HG03457 (cell line): ENCODE data around the gene MYOC.
"Not testable (repeated sequence)": the region's sequence is repeated elsewhere in the genome, so short reads cannot be mapped to it uniquely, and the experiment has no call there.

ENCODE experiments used
- ATAC-seq: cut with Tn5 transposase; IDR thresholded peaks from one replicate; pipeline ENCODE4 v1.9.1; 2021; ENCODE audit warnings: moderate number of reproducible peaks; ENCODE audit not compliant: unreplicated experiment

The MYOC gene

DNA sequence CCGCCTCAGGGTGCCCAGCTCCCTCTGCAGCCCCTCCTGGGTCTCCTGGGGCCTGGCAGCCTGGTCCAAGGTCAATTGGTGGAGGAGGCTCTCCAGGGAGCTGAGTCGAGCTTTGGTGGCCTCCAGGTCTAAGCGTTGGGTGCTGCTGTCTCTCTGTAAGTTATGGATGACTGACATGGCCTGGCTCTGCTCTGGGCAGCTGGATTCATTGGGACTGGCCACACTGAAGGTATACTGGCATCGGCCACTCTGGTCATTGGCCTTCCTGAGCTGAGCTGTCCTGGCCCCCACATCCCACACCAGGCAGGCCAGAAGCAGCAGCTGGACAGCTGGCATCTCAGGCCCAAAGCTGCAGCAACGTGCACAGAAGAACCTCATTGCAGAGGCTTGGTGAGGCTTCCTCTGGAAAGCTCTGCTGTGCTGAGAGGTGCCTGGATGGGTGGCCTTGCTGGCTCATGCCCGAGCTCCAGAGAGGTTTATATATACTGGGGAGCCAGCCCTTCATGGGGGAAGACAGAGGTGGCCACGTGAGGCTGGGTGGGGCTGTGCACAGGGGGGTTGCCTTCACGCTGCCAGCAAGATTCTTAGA, at the start of gene MYOC:
Gene MYOC, minus strand, starts transcription at position 455 of the 589 bp plus-strand sequence. Its CDS starts 77 bp downstream, at position 378.
- no peak for ATAC-seq

DNA sequence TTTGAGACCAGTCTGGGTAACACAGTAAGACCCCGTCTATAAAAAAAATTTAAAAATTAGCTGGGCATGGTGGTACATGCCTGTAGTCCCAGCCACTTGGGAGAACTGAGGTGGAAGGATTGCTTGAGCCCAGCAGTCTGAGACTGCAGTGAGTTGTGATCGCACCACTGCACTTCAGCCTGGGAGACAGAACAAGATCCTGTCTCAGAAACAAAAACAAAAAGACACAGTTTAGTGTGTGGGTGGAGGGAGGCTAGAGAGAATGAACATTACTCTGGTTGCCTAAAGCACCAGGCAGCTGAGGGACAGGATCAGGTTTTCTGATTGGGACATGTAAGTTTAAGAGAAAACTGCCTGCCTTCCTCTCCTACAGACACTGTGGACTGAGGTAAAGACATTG, 47.0 kb upstream of the MYOC start:
- ATAC-seq = no peak

DNA sequence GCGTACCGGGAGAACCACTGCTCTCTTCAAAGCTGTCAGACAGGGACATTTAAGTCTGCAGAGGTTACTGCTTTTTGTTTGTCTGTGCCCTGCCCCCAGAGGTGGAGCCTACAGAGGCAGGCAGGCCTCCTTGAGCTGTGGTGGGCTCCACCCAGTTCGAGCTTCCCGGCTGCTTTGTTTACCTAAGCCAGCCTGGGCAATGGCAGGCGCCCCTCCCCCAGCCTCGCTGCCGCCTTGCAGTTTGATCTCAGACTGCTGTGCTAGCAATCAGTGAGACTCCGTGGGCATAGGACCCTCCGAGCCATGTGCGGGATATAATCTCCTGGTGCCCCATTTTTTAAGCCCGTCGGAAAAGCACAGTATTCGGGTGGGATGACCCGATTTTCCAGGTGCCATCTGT, 43.3 kb upstream of the MYOC start:
- ATAC-seq = not testable (repeated sequence)

DNA sequence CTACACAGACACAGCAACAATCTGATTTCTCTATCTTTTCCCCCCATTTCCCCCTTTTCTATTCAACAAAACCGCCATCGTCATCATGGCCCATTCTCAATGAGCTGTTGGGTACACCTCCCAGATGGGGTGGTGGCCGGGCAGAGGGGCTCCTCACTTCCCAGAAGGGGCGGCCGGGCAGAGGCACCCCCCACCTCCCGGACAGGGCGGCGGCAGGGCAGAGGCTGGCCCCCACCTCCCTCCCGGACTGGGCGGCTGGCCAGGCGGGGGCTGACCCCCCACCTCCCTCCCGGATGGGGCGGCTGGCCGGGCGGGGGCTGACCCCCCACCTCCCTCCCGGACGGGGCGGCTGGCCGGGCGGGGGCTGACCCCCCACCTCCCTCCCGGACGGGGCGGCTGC, 41.1 kb upstream of the MYOC start:
- not testable (repeated sequence) for ATAC-seq

DNA sequence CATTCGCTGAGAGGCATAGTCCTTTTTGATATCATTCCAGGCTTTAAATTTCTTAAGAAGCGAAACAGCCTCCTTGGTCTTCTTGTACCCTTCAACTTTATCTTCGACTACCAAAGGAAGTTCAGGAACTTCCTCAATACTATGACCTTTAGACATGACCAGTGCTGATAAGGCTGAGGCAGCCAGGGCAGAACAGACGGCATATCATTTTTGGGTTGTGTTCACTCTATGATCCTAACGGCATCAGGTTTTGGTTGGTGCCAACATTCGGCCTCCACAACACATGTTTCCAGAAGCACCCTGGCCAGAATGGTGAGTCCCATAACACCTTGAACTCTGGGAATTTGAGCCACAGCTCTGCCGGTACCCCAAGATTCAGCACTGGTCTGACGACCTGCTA, 31.4 kb upstream of the MYOC start:
- no peak for ATAC-seq

DNA sequence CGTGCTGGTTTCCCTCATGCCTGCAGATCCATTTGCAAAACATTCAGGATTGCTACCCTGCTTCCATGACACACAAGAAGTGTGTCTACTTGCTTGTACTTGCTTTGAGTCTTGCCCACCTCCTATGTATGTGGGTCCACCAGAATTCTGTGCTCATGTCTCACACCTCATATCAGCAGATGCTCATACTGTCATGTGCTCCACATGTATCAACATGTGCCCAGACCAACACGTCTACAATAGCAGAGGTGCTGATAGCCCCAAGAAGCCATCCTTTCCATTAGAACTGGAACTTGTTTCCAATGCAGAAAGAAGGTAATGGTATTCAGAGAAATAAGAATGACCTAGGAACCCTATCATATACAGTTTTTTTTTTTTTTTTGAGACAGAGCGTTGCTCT, 27.9 kb upstream of the MYOC start:
- ATAC-seq = no peak

DNA sequence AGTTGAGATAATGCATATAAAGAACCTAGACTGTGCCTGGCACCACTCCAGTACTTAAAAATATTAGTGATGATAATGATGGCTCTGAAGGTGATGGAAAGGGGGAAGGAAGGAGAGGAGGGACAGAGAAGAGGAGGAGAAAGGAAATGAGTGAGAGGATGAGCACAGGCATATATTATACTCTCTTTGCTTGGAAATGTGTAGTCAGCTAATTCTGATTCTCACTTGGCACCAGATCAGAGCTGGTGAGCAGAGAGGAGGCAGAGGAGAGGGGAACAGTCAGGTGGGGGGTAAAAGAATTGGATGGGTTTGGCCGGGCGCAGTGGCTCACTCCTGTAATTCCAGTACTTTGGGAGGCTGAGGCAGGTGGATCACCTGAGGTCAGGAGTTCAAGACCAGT, 24.3 kb upstream of the MYOC start:
- ATAC-seq = no peak

DNA sequence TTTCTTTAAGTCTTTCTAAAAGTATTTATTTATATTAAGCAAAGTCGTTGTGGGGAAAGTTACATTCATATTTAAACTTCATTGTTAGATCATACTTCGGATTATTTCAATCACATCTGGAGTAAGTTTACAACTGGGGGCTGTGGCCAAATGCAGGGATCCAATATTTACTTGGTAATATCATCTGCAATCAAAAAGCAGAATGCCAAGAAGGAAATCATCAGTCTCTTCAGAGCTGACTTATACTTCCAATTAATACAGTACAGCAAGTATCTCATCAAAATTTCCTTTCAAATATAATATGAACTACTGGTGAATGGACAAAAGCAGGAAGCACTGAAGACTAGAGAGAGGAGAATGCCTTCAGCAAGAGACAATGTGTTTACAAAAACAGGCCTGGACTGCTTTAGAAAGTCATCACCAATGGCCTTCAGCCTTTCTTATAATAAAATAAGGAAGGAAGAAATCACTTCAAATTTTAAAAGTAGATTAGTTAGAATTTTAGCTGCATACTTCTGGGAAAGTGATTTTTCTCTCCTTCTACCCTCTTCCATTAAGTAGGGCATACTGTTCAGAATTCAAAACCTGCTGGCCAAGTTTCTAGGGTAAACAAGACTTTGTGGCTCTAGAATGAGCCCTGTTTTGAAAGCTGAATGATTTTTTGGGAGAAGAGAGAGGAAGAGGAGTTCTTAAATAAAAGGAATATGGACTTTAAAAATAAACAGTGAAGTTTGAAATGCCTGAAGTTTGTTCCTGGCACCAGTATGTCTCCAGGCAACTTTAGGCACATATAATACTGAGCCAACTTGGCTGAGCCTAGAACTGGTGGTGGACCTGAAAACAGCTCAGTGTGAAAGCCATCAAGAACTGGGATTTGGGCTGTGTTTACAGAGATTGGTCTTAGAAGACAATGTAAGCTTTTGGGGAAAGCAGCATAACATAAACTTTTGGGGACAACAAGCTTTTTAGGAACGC, 22.2 kb upstream of the MYOC start:
- no peak for ATAC-seq

DNA sequence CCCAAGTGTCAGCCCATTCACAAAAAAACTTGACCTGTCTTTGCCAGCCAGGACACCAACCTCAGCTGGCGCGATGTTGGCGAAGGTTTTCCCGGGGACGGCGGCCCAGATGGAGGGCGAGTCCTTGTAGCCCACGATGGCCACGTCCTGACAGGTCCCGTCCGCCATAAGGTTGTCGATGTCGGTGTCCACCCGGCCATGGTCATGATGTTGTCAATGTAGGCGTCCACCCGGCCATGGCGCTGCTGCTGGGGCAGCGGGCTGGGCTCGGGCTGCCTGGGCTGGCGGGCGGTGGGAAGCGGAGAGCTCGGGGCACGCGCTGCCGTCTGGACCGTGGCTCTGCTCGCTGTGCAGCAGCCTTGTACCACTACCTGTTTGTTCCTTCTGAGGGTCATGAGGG, 18.3 kb upstream of the MYOC start:
- no peak for ATAC-seq

DNA sequence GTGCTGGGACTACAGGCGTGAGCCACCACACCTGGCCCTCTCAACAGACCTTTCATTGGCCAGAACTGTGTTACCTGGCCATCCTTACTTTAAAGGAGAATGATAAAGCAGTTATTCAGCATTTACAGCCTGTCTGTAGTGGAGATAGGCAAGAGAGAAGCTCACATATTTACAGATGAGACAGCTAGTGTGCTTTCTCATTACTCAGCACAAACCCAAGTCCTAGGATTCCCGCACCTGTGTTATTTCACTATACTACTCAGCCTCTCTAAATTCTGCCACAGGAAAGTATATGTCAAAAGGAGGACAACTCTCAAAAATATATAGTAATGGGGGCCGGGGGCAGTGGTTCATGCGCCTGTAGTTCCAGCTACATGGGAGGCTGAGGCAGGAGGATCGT, 15.9 kb upstream of the MYOC start:
- ATAC-seq = no peak

DNA sequence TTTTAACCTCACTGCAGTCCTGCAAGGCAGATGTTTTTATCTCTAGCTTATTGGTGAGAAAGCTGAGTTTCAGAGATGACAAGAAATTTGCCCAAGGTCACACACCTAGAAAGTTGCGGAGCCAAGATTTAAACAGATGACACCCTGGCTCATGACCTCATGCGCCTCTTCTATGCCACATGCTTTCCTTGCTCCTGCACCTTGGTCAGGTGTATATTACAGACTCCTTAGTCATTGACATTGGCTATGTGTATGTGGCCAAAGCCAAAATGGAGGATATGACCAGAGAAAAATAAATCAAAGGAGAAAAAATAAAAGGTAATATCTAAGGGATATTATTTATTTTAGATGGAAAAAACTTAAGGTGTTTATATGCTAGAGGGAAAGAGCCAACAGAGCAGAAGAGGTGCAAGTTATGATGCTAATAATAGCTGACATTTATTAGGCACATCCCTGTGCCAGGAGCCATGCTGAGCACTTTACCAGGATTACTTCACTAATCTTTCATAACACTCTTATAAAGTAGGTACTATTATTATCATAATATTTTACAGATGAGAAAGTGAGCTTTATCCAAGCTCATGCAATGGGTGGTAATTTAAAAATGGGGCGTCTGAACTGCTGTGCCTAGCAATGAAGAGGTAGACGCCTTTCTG, 13.8 kb upstream of the MYOC start:
- no peak for ATAC-seq

DNA sequence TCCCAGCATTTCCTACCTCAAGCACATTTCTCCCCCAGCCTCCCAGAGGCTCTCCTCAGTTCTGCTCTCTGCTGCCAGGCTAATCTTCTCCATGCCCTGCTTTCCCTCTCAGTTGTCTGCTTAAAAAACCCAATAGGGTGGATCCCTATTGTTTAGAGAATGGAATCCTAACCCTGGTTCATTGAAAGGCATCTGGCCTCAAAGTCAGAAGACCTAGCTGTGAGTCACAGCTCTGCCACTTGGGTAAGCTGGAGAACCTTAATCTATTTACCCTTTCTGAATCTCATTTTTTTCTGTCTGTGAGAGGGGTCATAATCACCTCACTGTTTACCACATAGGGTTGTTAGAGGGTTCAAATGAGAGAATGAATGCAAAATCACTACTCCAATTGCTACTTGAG, 12.5 kb upstream of the MYOC start:
- no peak for ATAC-seq

DNA sequence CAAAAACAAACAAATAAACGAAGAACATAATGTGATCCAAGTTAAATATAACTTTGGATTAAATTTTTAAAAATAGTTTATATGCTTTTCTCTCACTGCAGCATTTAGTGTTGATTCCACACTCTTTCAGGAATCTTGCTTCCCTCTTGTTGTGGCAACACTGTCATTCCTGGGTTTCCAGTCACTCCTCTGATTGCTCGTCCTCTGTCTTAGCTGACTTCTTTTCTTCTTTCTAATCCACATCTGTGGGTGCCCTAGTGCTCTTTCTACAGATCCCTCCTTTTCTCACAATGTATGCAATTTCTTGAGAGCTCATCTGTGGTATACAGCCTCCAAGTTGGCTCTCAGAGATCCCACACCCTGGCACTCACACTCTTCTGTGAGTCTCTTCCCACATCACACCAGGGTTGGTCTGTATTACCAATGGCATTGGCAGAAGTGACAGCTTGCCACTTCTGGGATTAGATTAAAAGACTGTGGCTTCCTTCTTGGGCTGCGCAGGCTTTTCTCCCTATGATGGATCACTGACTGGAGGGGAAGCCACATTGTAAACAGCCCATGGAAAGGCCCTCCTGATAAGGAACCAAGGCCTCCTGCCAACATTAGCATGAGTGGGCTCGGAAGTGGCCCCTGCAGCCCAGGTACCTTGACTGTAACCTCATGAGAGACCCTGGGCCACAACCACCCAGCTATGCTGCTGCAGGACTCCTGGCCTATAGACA, 11.5 kb upstream of the MYOC start:
- no peak for ATAC-seq

DNA sequence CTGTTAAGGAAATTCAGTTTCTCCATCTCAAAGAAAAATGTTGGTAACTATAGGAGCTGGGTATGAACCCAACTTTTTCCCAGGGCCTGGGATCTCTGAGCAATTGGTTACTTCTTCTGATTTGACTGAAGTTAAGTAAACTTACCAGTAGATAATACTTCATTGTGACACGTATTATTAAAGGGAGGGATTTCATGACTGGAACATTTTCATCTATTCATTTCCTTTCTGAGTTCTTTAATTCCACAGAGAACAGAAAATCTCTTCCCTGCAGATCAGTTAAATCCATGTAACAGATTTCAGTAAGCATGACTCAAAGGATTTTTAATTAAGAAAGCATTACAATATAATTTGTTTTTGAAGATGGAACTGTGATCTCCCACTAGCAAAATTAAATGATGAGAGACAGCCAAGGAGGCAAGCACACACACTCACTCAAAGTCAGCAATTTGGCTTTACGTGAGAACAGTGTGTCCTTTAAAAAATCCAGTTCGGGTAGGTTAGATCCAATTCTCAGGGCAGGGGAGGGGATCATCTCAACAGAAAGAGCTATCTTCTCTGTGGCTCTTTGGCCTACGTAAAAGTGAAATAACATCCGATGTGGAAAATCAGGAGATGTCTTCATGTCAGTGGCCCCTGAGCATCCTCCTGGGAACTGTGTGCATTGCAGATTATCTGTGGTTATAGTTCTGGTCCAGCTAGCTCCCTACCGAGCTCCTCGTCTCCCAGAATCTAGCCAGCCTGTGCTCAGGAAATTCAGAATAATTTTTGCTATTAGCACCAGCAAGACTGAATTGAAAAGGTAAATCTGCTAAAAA, 10.8 kb upstream of the MYOC start:
- no peak for ATAC-seq

DNA sequence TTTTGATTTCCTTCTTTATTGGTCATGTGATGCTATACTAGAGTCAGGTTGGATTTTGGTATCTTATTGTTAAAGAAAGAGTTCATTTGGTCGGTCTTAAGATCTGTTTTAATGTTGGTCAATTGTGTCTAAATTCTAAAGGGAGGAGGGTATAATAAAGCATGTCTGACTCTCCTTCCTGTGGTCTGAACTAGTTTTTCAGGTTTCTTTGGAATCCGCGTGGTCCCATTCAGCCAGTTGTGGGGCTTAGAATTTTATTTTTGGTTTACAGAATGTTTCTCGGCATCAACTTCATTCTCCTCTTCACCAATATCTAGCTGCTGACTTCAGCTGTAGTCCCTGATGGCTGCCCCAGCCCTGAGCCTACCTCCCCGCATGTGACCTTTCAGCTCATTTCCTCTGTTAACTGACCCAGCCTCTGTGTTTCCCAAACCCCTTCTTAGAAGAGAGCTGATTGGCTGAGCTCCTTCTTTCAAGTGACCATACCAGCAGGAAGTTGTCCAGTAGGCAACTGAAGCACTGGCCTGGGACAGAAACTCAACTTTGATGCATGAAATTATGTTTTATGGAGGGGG, 8.7 kb upstream of the MYOC start:
- no peak for ATAC-seq

DNA sequence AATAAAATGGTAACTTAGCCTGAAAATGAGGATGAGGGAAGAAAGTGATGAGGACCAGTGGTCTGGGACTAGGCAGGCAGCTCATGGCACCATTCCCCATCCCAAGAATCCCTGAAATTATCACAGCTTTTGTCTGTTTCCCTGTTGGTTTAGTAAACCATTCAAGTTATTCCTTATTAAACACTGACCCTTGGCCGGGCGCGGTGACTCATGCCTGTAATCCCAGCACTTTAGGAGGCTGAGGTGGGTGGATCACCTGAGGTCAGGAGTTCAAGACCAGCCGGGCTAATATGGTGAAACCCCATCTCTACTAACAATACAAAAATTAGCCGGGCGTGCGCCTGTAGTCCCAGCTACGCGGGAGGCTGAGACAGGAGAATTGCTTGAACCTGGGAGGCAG, 3.7 kb upstream of the MYOC start:
- not testable (repeated sequence) for ATAC-seq

DNA sequence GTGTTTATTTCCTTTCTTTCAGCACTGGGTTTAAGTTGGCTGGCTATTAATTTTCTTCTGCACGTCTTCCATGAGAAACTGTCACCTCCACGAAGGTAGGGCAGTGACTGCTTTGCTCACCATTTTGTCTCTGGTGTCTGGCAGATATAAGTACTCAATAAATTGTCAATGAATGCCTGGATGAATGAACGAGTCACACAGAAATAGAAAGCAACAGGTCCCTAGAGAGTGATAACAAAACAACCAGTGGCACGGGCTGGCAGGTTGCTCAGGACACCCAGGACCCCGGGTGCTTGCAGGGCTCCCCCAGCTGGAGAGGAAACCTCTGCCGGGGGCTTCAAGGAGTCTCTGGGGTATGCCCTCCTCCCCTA, 3.2 kb upstream of the MYOC start:
- no peak for ATAC-seq

DNA sequence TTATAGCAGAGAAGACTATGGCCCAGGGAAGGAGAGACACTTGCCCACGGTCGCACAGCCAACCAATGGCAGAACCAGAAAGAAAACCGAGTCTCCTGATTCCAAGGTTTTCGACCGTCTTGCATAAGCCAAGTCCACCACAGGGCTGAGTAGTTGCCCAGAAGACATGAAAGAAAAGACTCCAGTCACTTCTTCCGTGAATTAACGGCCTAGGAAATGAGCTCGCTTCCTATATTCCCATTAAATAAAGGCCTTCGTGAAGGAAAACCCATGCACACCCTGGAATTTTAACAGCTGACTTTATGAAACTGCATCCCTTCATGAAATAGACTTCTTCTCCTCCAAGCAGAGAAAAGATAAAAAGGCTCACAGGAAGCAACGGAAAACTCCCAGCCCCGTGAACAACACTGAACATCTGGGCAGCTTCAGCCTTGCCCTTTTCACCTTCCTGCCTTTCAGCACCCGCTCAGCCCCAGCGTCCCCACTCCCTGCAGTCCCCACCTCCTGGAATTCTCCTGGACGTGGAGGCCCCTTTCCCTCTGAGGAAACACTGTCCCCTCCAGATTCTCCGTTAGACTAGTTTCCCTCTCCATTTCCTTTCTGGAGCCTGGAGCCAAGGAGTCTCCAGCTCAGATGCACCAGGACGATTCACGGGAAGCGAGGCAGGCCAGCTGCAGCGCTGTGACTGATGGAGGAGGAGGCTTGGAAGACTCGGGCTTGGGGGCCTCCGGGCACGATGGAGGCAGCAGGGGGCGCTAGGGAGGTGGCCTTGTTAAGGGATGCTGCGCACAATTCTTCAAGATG, 2.7 kb upstream of the MYOC start:
- no peak for ATAC-seq

DNA sequence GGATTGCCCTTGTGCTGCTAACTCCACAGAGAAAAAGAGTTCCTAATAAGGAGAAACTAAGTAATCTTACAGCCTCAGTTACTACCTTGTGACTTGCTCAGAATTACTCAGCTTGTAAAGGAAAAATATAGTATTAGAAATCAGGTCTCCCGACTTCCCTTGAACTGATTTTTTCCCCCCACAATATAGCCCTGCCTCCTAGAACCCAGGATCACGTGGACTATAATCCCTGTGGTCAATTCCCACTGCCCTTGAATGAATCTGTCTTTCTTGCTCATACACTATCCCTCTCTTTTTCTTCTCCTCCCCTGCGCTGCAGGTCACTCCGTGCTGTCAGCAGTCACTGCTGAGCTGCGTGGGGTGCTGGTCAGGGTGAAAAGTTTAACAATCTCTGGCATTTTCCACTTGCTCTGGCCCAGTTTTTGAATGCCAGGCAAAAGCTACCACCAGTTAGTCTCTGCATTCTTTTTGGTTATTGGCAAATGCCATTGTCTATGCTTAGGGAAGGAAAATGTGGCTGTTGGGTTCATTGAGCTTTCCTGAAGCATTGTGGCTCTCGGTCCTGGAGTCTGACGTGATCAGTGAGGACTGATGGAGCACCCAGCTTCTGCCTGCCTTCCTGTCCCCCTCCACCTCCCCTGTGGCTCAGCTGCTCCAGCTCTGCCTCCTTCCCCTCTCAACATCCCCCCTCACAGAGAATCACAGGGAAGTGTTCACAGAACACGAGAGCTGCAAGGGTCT, 1.9 kb upstream of the MYOC start:
- ATAC-seq = no peak
